Cardiac atrium fibroblast (primary cell): Measurements from ENCODE around the gene ABCB7. TPM values are rescaled to one million over a fixed set of nuclear protein-coding genes. Genes with fewer than 3 reads are reported as not detected.

Experiments
- total RNA-seq: library from RNA; depleted of rRNA; stranded (reverse); fragments of >200 nt; gene quantifications from 2 replicates; pipeline ENCODE4 v1.2.3, GENCODE V29; 2015

The ABCB7 gene
- total RNA-seq: 14.1 and 19.1 TPM in 2 replicates

GRCh38 chrX:75155827-75156525 lies at the start of gene ABCB7:
ABCB7 (minus strand) TSS chrX:75156283; CDS start chrX:75156272, 11 bp downstream.

Other genes with a start within 250 kb of the ABCB7 start
- not detected in 2 replicates for gene NEXMIF, start 230.8 kb downstream of the ABCB7 start, total RNA-seq
- gene UPRT, start 117.8 kb upstream of the ABCB7 start, total RNA-seq: 8.3 and 9.6 TPM in 2 replicates